ENCODE data around the gene FOXP3.

Gene FOXP3

DNA sequence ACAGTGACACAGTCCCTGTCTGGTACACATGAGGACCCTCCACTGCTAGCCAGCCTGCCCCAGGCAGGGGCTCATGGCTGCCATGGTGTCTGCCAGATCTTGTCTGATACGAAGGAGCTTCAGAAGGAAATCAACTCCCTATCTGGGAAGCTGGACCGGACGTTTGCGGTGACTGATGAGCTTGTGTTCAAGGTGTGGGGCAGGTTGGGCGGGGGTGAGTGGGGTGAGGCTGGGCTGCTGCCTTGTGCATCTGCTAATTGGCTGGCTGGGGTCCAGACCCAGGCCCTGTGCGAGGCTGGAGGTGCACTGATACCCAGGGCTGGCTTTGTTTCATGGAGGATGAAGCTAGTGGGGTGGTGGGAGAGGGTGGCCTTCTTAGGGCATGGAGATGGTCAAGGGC is 15.4 kb downstream of the FOXP3 start:
- no peak for DNase-seq

- no peak for DNase-seq
Observed at GRCh38 chrX:49247916-49248811, 16.3 kb downstream of the FOXP3 start.

DNA sequence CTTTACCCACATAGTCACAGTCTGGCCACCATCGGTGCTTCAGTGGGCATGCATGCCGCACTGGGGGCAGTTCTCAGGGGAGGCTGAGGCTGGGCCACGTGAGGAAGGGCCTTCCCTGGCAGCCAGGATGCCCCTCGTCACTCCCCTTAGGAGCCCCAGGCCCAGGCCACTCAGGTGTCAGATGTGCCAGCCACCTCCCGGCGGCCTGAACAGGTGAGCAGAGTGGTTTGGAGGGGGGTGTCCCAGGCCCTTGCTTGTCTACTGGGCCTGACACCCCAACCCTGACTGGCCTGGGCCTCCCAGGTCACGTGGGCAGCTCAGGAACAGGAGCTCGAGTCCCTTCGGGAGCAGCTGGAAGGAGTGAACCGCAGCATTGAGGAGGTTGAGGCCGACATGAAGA is 17.2 kb downstream of the FOXP3 start:
- DNase-seq, result no peak

DNA sequence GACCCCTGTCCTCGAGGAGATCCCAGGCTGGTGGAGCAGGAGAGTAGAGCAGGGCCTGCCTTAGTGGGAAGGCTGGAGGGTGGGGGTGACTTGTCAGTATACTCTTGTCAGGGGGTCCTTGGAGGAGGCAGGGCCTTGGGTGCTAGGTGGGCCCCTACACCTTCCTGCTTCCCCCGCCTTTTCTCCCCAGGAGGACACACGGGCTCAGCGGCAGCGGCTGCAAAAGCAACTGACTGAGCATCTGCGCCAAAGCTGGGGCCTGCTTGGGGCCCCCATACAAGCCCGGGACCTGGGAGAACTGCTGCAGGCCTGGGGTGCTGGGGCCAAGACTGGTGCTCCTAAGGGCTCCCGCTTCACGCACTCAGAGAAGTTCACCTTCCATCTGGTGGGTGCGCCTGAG is 18.0 kb downstream of the FOXP3 start:
- no peak for DNase-seq

- no peak for DNase-seq
Observed at GRCh38 chrX:49244207-49244606, 20.3 kb downstream of the FOXP3 start.

GRCh38 chrX:49243166-49243565 is 21.3 kb downstream of the FOXP3 start:
- DNase-seq, result no peak

- DNase-seq, result no peak
Observed at GRCh38 chrX:49242545-49243066, 21.9 kb downstream of the FOXP3 start.

- DNase-seq, result no peak
Observed at GRCh38 chrX:49238735-49239134, 25.8 kb downstream of the FOXP3 start.

GRCh38 chrX:49237060-49237459 is 27.4 kb downstream of the FOXP3 start:
- no peak for DNase-seq

DNA sequence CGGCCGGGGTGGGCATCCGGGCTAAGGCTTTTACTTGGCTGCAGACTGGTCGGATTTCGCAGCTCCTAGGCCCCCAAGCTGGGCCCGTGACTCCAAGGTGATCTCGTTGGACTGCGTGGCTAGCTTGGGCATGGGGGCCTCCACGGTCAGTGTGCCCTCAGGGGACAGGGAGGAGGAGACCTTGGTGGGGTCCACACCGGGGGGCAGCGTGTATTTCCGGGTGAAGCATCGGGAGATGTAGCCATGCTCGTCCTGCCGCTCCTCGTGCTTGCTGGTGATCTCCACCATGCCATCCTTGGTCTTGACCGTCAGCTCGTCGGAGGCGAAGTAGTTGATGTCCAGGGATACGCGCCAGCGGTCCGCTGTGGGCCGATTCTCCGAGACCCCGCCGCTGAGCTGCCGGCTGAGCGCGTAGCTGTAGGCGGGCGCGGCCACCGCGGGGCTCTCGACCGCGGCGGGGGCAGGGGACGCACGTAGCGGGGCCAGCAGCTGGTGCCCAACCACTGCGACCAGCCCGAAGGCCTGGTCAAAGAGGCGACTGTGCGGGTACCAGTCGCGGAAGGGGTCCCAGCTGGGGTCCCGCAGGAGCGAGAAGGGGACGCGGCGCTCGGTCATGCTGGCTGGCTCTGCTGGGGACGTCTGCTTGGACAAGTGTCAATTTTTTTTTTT is 30.5 kb downstream of the FOXP3 start:
- no peak for DNase-seq

GRCh38 chrX:49233176-49233575 is 31.3 kb downstream of the FOXP3 start, which contains the start of gene CACNA1F:
CACNA1F (minus strand) TSS chrX:49233340; CDS start chrX:49233309, 31 bp downstream.
- no peak for DNase-seq

DNA sequence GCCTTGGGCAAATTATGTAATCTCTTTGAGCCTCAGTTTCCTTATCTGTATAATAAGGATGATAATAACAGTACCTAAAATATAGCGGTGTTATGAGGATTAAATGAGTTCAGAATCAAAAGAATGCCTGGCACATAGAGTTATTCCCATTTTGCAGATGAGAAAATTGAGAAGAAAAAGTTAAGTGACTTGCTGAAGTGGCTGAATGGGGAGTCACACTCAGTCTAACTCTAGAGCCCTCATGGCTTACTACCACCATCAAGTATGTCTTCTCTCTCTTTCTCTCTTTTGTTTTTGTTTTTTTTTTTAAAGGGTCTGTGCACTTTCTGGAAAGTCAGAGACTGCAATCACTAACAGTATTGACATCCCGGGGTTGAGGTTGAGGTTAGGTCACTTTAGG is 32.0 kb downstream of the FOXP3 start:
- DNase-seq, result no peak

DNA sequence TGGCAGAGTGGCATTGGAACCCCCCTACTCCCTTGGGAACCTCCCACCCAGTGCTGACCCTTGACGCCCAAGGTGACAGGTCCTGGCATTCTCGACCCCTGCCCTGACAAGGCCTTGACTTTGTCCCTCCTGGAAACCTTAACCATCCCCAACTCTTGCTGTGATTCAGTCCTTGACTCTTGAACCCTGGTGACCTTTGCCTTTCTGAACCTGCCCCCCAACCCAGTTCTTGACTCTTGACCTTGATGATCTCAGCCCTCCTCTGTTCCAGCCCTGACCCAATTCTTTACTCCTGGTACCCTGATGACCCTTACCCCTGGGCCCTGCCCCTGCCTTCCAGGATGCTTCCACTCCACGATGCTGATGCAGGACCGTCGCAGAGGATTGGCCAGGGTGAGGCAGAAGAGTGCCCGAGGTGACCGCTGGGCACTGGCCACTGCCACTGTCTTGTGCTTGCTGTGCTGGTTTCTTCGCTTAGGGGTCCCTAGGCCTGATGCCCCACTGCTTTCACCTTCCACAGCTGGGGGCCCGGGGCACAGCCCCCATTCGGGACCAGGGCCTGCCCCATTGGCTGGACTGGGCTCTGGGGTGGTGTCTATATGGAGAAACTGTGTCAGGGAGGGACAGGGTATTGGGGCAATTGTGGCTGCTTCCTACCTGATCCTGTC is 33.0 kb downstream of the FOXP3 start:
- no peak for DNase-seq

DNA sequence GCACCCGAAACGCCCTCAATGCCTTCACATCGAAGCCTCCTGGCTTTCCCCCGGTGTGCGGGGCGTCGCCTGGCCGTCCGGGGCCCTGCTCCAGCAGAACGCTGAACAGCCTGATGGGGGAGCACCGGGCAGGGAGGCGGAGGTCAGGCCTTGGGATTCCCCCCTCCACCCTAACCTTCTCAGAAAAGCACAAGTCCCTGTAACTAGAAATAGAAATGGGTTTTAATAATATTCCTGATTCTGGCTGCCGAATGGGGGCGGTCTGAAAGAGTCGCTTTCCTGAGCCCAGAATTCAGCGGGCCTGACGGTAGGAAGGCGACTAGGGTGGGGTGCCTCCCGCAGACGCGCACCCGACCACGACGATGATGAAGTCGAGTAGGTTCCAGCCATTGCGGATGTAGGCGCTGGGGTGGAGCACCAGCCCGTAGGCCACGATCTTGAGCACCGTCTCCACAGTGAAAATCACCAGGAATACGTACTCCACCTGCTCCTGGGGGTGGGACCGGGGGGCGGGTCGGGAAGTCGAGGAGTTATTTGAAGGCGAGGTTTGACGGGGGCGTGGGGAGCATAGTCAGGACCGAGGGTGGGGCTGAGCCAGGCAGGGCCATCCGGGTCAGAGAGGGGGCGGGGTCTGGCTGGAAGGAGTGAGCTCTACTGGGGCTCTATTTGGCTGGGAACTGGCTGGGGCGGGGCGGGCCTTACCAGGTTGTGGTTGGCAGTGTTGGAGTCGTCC is 33.8 kb downstream of the FOXP3 start:
- peak; percentile 72 for DNase-seq

DNA sequence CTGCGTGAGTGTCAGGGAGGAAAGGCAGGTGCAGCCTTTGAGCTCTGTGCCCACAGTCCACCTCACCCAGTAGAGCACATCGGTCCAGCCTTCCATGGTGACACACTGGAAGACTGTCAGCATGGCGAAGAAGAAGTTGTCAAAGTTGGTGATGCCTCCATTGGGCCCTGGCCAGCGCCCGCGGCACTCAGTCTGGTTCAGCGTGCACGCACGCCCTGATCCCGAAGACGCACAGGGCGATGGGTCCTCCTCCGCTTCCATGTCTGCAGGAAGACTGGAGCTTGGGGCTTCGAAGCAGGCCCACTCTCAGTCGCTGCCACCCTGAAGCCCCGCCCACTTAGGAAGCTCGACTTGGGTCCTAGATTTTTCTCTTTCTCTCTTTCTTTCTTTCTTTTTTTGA is 36.3 kb downstream of the FOXP3 start:
- no peak for DNase-seq

DNA sequence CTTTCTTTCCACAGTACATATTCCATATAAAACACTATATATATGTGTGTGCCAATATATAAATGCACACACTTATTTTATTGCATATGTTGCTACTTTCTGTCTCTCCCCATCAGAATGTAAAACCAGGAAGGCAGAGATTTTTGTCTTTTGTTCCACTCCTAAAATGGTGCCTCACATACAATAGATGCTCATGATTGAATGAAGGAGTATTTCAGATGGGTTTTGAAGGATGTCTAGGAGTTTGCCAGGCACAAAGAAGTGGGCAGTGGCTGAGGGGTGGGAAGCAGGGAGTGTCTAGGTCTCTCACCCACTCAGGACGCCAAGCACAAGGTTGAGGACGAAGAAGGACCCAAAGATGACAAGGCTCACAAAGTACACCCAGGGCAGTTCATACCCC is 36.8 kb downstream of the FOXP3 start:
- DNase-seq, result no peak

GRCh38 chrX:49226946-49227345 is 37.6 kb downstream of the FOXP3 start:
- DNase-seq, result no peak

DNA sequence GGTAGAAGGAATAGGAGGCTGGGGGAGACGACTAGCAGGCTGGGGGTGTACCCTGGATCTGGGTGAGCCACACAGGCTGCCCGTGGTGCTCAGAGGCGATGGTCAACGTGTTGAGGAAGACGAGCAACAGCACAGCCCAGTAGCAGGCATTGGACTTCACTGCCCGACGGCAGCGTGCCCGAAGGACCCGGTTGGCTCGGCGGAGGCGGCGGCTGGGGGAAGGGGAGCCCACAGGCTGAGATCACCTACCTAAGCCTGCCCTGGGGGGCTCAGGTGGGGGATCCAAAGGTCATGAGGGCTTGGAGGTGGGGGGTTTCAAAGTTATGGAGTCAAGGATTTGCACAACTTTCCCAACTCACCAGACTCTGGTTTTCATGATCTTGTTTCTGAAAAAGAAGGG is 38.7 kb downstream of the FOXP3 start:
- DNase-seq, result no peak

DNA sequence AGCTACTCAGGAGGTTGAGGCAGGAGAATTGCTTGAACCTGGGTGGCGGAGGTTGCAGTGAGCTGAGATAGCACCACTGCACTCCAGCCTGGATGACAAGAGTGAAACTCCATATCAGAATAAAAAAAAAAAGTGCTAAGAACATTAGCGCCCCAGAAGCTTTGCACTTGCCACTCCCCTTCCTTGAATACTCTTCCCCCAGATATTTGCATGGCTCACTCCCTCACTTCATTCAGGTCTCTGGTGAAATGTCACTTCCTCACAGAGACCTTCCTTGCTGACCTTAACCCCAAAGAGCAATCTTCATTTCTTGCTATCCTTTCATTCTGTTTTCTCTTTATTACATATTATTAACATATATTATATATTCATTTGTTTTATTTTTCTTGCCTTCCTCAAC is 42.6 kb downstream of the FOXP3 start:
- DNase-seq, result no peak

GRCh38 chrX:49220100-49220499 is 44.4 kb downstream of the FOXP3 start:
- no peak for DNase-seq

- DNase-seq, result no peak
Observed at GRCh38 chrX:49214996-49215526, 49.4 kb downstream of the FOXP3 start.

DNA sequence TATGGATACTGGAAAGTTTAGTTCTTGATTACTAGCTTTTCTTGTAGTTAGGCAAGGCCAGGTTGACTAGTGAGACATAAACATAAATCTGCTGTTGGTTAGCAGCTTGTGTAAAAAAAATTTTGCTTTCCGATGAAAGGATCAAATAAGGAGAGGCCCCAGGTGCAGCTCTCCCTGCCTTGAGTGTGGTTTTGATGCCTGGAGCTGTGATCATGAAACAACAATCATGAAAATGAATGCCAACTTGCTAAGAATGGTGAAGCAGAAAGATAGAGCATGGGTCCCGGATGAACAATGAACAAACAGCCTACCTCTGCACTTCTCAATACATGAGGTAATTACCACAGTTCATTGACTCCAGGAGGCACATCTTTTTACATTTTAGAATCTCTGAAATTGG is 50.1 kb downstream of the FOXP3 start:
- DNase-seq, result no peak

GRCh38 chrX:49212861-49213260 is 51.6 kb downstream of the FOXP3 start:
- no peak for DNase-seq

Measured in CD4-positive, alpha-beta T cell treated with Interferon gamma for 1 hour (primary cell).